ENCODE results near the gene N4BP2L1. TPM values are rescaled to one million over a fixed set of nuclear protein-coding genes. Genes with fewer than 3 reads are reported as not detected.

Gene N4BP2L1
- 15.9 and 20.0 TPM in 2 replicates for total RNA-seq
- long read RNA-seq, transcript N4BP2L1-204 (5 exons, 2,994 nt) = minor isoform, 7 of 77 reads
- long read RNA-seq, transcript N4BP2L1-202 (5 exons, 3,046 nt) = major isoform, 46 of 77 reads
- long read RNA-seq, partial matches to known transcripts = 2 of 77 reads
- long read RNA-seq, other reads (novel, unspliced or antisense) = 16 of 77 reads

- peaks cover 8% of the 10 kb centered on the region for H3K27me3 Mint-ChIP-seq
- DNase-seq (ENCODE audit: low spot score, unreplicated experiment) = peak; percentile 68
- H3K27ac Mint-ChIP-seq = peak within 1 kb of the TSS; percentile 94
These were observed at the start of gene N4BP2L1 for GRCh38 chr13:32427852-32428580. N4BP2L1 (minus strand) TSS chr13:32428130; CDS start chr13:32428082, 48 bp downstream.

GRCh38 chr13:32476892-32477291 is 49.0 kb upstream of the N4BP2L1 start:
- no peak for TF ChIP-seq CTCF (IDR thresholded peaks at IDR 0.05; ENCODE audit: unreplicated experiment)
- Mint-ChIP-seq H3K27me3 (no peaks in the 10 kb centered on the region), H3K4me1 (ENCODE audit: low read depth) (peaks cover 10% of the 10 kb centered on the region), H3K4me3 (ENCODE audit: low read depth) (no peak overlapping the region), H3K27ac (peak overlapping the region; percentile 31), H3K36me3 (ENCODE audit: insufficient read depth) (peaks cover 5% of the 10 kb centered on the region), H3K9me3 (ENCODE audit: low read depth) (no peaks in the 10 kb centered on the region)
- no peak for DNase-seq (ENCODE audit: low spot score, unreplicated experiment)

More at GRCh38 chr13:32427852-32428580, at the start of gene N4BP2L1:
- Mint-ChIP-seq H3K36me3 (ENCODE audit: insufficient read depth) (peaks cover 23% of the 10 kb centered on the region), H3K9me3 (ENCODE audit: low read depth) (no peaks in the 10 kb centered on the region), H3K4me3 (ENCODE audit: low read depth) (peak within 1 kb of the TSS; percentile 81), H3K4me1 (ENCODE audit: low read depth) (peaks cover 17% of the 10 kb centered on the region)
- no peak for TF ChIP-seq CTCF (IDR thresholded peaks at IDR 0.05; ENCODE audit: unreplicated experiment)

- Mint-ChIP-seq H3K27me3 (no peaks in the 10 kb centered on the region), H3K27ac (peak overlapping the region; percentile 6), H3K9me3 (ENCODE audit: low read depth) (no peaks in the 10 kb centered on the region), H3K36me3 (ENCODE audit: insufficient read depth) (peaks cover 5% of the 10 kb centered on the region), H3K4me1 (ENCODE audit: low read depth) (peaks cover 10% of the 10 kb centered on the region), H3K4me3 (ENCODE audit: low read depth) (no peak overlapping the region)
- no peak for DNase-seq (ENCODE audit: low spot score, unreplicated experiment)
- TF ChIP-seq CTCF (IDR thresholded peaks at IDR 0.05; ENCODE audit: unreplicated experiment) = no peak
These were observed 48.2 kb upstream of the N4BP2L1 start for GRCh38 chr13:32476021-32476731.

- Mint-ChIP-seq H3K27me3 (no peaks in the 10 kb centered on the region), H3K4me1 (ENCODE audit: low read depth) (peaks cover 10% of the 10 kb centered on the region), H3K36me3 (ENCODE audit: insufficient read depth) (peaks cover 5% of the 10 kb centered on the region), H3K9me3 (ENCODE audit: low read depth) (no peaks in the 10 kb centered on the region), H3K4me3 (ENCODE audit: low read depth) (no peak overlapping the region), H3K27ac (no peak overlapping the region)
- no peak for DNase-seq (ENCODE audit: low spot score, unreplicated experiment)
- TF ChIP-seq CTCF (IDR thresholded peaks at IDR 0.05; ENCODE audit: unreplicated experiment) = no peak
These were observed 47.3 kb upstream of the N4BP2L1 start for GRCh38 chr13:32474999-32475792.

GRCh38 chr13:32473650-32474049 is 45.7 kb upstream of the N4BP2L1 start:
- no peaks in the 10 kb centered on the region for H3K27me3 Mint-ChIP-seq
- H3K4me1 Mint-ChIP-seq (ENCODE audit: low read depth) = peaks cover 10% of the 10 kb centered on the region
- no peak overlapping the region for H3K4me3 Mint-ChIP-seq (ENCODE audit: low read depth)
- no peak for TF ChIP-seq CTCF (IDR thresholded peaks at IDR 0.05; ENCODE audit: unreplicated experiment)
- peaks cover 5% of the 10 kb centered on the region for H3K36me3 Mint-ChIP-seq (ENCODE audit: insufficient read depth)
- DNase-seq (ENCODE audit: low spot score, unreplicated experiment) = no peak
- H3K9me3 Mint-ChIP-seq (ENCODE audit: low read depth) = no peaks in the 10 kb centered on the region
- no peak overlapping the region for H3K27ac Mint-ChIP-seq
